ENCODE data around the gene CADM1.

GRCh38 chr11:115154355-115154736 is 349.9 kb downstream of the CADM1 start:
- TF ChIP-seq CTCF (conservative IDR thresholded peaks at IDR 0.05 in 1 of 2, IDR thresholded peaks at IDR 0.05 in 1 of 2; ENCODE audit: low read depth in 1 of 2, low read length in 2 of 2) (no peak), EZH2 (IDR thresholded peaks at IDR 0.05; ENCODE audit: low read length, missing control alignments) (no peak)
